ENCODE data around the gene PDE4D. TPM values are rescaled to one million over a fixed set of nuclear protein-coding genes. Genes with fewer than 3 reads are reported as not detected.
"Not testable (repeated sequence)": the region's sequence is repeated elsewhere in the genome, so short reads cannot be mapped to it uniquely, and the experiment has no call there.

Gene PDE4D
- total and polyA plus RNA-seq, 12 donors = 1.2 to 18.9 (median 2.1) TPM

- 50 to 70% (median 63%) methylated on average over 2 of the region's 2 CpGs for WGBS, 4 donors
- Histone ChIP-seq H3K27ac (no peak overlapping the region), H3K27me3 (peaks cover 8% of the 10 kb centered on the region), H3K4me3 (no peak overlapping the region), H3K9me3 (replicated peaks in 1 of 3) (no peaks in the 10 kb centered on the region), H3K4me1 (replicated peaks in 1 of 2) (peaks cover 0 to 12% of the 10 kb centered on the region in 2 donors), H3K36me3 (replicated peaks in 1 of 2) (no peaks in the 10 kb centered on the region)
- TF ChIP-seq POLR2A (IDR thresholded peaks at IDR 0.05) = no peak
- TF ChIP-seq, protein P1, sequence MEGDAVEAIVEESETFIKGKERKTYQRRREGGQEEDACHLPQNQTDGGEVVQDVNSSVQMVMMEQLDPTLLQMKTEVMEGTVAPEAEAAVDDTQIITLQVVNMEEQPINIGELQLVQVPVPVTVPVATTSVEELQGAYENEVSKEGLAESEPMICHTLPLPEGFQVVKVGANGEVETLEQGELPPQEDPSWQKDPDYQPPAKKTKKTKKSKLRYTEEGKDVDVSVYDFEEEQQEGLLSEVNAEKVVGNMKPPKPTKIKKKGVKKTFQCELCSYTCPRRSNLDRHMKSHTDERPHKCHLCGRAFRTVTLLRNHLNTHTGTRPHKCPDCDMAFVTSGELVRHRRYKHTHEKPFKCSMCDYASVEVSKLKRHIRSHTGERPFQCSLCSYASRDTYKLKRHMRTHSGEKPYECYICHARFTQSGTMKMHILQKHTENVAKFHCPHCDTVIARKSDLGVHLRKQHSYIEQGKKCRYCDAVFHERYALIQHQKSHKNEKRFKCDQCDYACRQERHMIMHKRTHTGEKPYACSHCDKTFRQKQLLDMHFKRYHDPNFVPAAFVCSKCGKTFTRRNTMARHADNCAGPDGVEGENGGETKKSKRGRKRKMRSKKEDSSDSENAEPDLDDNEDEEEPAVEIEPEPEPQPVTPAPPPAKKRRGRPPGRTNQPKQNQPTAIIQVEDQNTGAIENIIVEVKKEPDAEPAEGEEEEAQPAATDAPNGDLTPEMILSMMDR (IDR thresholded peaks at IDR 0.05) = no peak
- intact Hi-C loops (cut with DNase I) = no loop called here
- DNase-seq = no peak
Observed at GRCh38 chr5:59765446-59765845, 128.1 kb downstream of the PDE4D start.

- Histone ChIP-seq H3K27me3 (peaks cover 6% of the 10 kb centered on the region), H3K4me3 (no peak overlapping the region), H3K27ac (no peak overlapping the region), H3K9me3 (replicated peaks in 1 of 3) (no peaks in the 10 kb centered on the region), H3K4me1 (replicated peaks in 1 of 2) (peaks cover 0 to 12% of the 10 kb centered on the region in 2 donors), H3K36me3 (replicated peaks in 1 of 2) (no peaks in the 10 kb centered on the region)
- TF ChIP-seq POLR2A (IDR thresholded peaks at IDR 0.05) = no peak
- TF ChIP-seq, protein P1 (IDR thresholded peaks at IDR 0.05) = no peak
- 83 to 85% (median 84%) methylated on average over 3 of the region's 3 CpGs for WGBS, 4 donors
- intact Hi-C loops (cut with DNase I) = no loop called here
- DNase-seq = no peak
Observed at GRCh38 chr5:59764361-59764760, 129.2 kb downstream of the PDE4D start.

- peaks cover 0 to 6% of the 10 kb centered on the region in 2 donors for H3K4me1 ChIP-seq (replicated peaks in 1 of 2)
- no peak overlapping the region for H3K27ac ChIP-seq
- H3K9me3 ChIP-seq (replicated peaks in 1 of 3) = no peaks in the 10 kb centered on the region
- no peak overlapping the region for H3K4me3 ChIP-seq
- intact Hi-C loops (cut with DNase I) = no loop called here
- WGBS, 4 donors = 77 to 82% (median 80%) methylated on average over 2 of the region's 2 CpGs
- peaks cover 6% of the 10 kb centered on the region for H3K27me3 ChIP-seq
- H3K36me3 ChIP-seq (replicated peaks in 1 of 2) = no peaks in the 10 kb centered on the region
- DNase-seq = no peak
- TF ChIP-seq POLR2A (IDR thresholded peaks at IDR 0.05) = no peak
- TF ChIP-seq, protein P1 (IDR thresholded peaks at IDR 0.05) = no peak
Observed at GRCh38 chr5:59763541-59763940, 130.0 kb downstream of the PDE4D start.

- DNase-seq; H3K27ac ChIP-seq; intact Hi-C loops (cut with DNase I); H3K27me3 ChIP-seq; H3K4me1 ChIP-seq (replicated peaks in 1 of 2); H3K36me3 ChIP-seq (replicated peaks in 1 of 2); H3K4me3 ChIP-seq; H3K9me3 ChIP-seq (replicated peaks in 1 of 3): not testable (repeated sequence)
- 91 to 97% (median 97%) methylated on average over 5 of the region's 5 CpGs for WGBS, 4 donors
Observed at GRCh38 chr5:59762232-59762631, 131.3 kb downstream of the PDE4D start.

DNA sequence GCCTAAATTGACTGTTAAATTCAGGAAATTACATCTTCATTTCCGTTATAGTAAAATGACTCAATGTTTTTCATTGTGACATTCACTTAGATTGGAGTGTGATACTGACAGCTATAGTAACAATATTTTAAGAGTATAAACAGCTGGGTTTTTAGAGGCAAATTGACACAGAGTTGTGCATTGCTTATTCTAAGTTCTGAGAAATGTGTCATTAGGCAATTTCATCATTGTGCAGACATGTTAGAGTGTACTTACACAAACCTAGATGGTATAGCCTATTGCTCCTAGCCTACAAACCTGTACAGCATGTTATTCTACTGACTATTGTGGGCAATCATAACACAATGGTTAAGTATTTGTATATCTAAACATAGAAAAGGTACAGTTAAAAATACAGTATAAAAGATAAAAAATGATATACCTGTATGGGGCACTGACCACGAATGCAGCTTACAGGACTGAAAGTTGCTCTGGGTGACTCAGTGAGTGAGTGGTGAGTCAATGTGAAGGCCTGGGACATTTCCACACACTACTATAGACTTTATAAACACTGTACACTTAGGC is 132.7 kb downstream of the PDE4D start:
- H3K4me1 ChIP-seq (replicated peaks in 1 of 2) = no peaks in the 10 kb centered on the region
- intact Hi-C loops (cut with DNase I) = no loop called here
- no peak for DNase-seq
- no peak for TF ChIP-seq POLR2A (IDR thresholded peaks at IDR 0.05)
- TF ChIP-seq, protein P1 (IDR thresholded peaks at IDR 0.05) = no peak
- no peak overlapping the region for H3K27ac ChIP-seq
- H3K36me3 ChIP-seq (replicated peaks in 1 of 2) = no peaks in the 10 kb centered on the region
- H3K4me3 ChIP-seq = no peak overlapping the region
- no peaks in the 10 kb centered on the region for H3K27me3 ChIP-seq
- 50 to 60% (median 58%) methylated on average over 2 of the region's 2 CpGs for WGBS, 4 donors
- no peaks in the 10 kb centered on the region for H3K9me3 ChIP-seq (replicated peaks in 1 of 3)
